Right hindlimb (tissue), 1 donor: ENCODE measurements around the gene KRTAP22-2.

ENCODE experiments used
- DNase-seq: peaks from one replicate; pipeline ENCODE4 v3.0.0-alpha.2; 2018

The KRTAP22-2 gene

DNA sequence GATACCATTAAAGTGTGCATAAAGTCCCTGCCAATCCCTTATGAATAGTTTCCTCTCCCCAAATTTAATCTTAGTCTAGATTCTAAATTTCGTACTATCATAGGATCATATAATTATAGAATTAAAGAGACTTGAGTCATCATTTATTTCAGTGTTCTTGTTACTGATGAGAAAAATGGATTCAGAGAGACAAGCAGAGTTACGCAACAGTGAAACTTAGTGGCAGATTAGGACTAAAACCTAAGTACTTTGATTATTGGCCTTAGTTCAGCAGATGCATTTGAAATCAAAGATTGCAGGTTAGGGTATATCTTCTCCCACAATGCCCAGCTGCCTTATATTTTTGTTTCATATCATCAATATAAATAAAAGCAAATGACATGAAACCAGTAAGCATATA, 28.2 kb downstream of the KRTAP22-2 start:
- no peak for DNase-seq

- DNase-seq, result no peak
Measured at GRCh38 chr21:30561264-30561895, 28.8 kb downstream of the KRTAP22-2 start, which contains the start of gene KRTAP19-7. TSS of gene KRTAP19-7 (minus strand) at chr21:30561314. CDS start at chr21:30561289, 25 bp downstream.

- no peak for DNase-seq
Measured at GRCh38 chr21:30555095-30555494, 35.1 kb downstream of the KRTAP22-2 start.

GRCh38 chr21:30552782-30553181, 37.4 kb downstream of the KRTAP22-2 start:
- DNase-seq, result no peak

GRCh38 chr21:30541764-30542163, 48.4 kb downstream of the KRTAP22-2 start, which contains the start of gene KRTAP19-6:
TSS of gene KRTAP19-6 (minus strand) at chr21:30541864. CDS start at chr21:30541833, 31 bp downstream.
- no peak for DNase-seq
